Stimulated activated CD4-positive, alpha-beta T cell treated with anti-CD3 and anti-CD28 coated beads, Interleukin-15, amount 100 ng/mL, for 1 hour (primary cell): ENCODE results near the gene TOM1L2.

Source experiments
- DNase-seq, 2 donors: peaks; one replicate each; pipeline ENCODE4 v3.0.0-alpha.2; 2020; ENCODE audit warnings: low read depth in 1 of 2, low spot score in 1 of 2

The TOM1L2 gene

GRCh38 chr17:17836818-17837379 lies 135.3 kb downstream of the TOM1L2 start, which contains the start of gene SREBF1:
TSS of gene SREBF1 (minus strand) at chr17:17836986. CDS start at chr17:17836817, 169 bp downstream.
- peak; percentile 44 to 45 for DNase-seq

GRCh38 chr17:17836250-17836817 lies 135.9 kb downstream of the TOM1L2 start:
- peak; percentile 89 to 96 for DNase-seq

GRCh38 chr17:17835415-17836249 lies 136.6 kb downstream of the TOM1L2 start:
- DNase-seq: no peak

GRCh38 chr17:17834974-17835373 lies 137.2 kb downstream of the TOM1L2 start:
- no peak for DNase-seq

GRCh38 chr17:17833658-17834357 lies 138.4 kb downstream of the TOM1L2 start:
- no peak for DNase-seq

GRCh38 chr17:17832032-17832363 lies 140.2 kb downstream of the TOM1L2 start:
- DNase-seq: no peak

- no peak for DNase-seq
These were observed 140.8 kb downstream of the TOM1L2 start for GRCh38 chr17:17831208-17832031.

- DNase-seq: no peak
These were observed 141.4 kb downstream of the TOM1L2 start for GRCh38 chr17:17830740-17831207.

GRCh38 chr17:17830269-17830567 lies 142.0 kb downstream of the TOM1L2 start:
- no peak for DNase-seq

GRCh38 chr17:17827826-17828621 lies 144.2 kb downstream of the TOM1L2 start:
- no peak for DNase-seq

GRCh38 chr17:17826942-17827785 lies 145.0 kb downstream of the TOM1L2 start:
- DNase-seq: no peak

GRCh38 chr17:17826342-17826713 lies 145.9 kb downstream of the TOM1L2 start:
- DNase-seq: no peak

- no peak for DNase-seq
These were observed 147.2 kb downstream of the TOM1L2 start for GRCh38 chr17:17824783-17825614.

GRCh38 chr17:17824119-17824782 lies 147.9 kb downstream of the TOM1L2 start:
- no peak for DNase-seq

GRCh38 chr17:17823433-17824118 lies 148.6 kb downstream of the TOM1L2 start:
- peak; percentile 59 for DNase-seq

GRCh38 chr17:17822616-17823015 lies 149.6 kb downstream of the TOM1L2 start:
- DNase-seq: no peak

- no peak for DNase-seq
These were observed 150.0 kb downstream of the TOM1L2 start for GRCh38 chr17:17822189-17822588.
